ENCODE results near the gene SLC7A1. TPM values are rescaled to one million over a fixed set of nuclear protein-coding genes. Genes with fewer than 3 reads are reported as not detected.

The SLC7A1 gene
- total RNA-seq, 2 experiments from 2014 or later = 90.3 to 92.1 TPM

DNA sequence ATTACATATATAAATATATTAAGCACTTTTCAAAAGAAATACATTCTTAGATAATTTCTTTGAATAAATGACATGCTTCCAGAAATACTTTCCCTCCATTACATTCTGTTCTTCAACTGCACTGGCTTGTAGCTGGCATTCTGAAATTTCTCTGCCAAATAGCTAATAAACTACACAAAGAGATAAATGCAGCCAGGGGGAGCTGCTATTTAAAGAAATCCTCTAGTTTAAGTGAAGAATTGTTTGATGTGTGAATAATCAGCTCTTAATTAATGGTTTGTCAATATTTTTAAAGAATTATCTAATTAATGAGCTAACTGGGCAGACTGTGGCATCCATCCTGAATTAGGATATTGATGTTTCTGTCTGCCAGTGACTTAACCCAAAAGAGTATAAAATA lies 30.7 kb downstream of the SLC7A1 start:
- CTCF ChIA-PET = interaction anchor here (1.3 kb wide), 1 partner anchor 14 kb away, joined by 4 read pairs; no protein-coding TSS in a partner anchor
- no peaks in the 10 kb centered on the region for H3K27me3 Mint-ChIP-seq

DNA sequence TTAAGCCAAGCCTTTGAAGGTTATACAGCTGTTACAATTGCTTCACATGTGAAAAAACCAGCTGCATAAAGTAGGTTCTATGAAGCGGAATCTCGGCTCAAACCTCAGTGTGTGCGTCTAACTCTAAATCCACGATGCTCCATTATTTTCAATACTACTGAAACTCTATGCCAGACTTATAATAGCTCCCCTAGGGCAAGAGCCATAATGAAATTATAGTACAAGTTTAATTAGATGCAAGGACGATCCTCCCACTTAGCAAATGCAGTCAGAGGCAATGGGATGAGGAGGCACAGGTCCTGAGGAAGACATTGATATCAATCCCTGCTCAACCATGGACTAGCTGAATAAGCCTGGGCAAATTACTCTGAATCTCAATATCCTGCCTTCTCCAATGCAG lies 31.1 kb downstream of the SLC7A1 start:
- Mint-ChIP-seq H3K4me3 (no peak overlapping the region), H3K27me3 (no peaks in the 10 kb centered on the region), H3K27ac (no peak overlapping the region), H3K9me3 (no peaks in the 10 kb centered on the region), H3K36me3 (ENCODE audit: low read depth) (no peaks in the 10 kb centered on the region), H3K4me1 (peaks cover 20% of the 10 kb centered on the region)
- DNase-seq = no peak
- ChIA-PET POLR2A (interaction anchor here (1.2 kb wide), 1 partner anchor 32 kb away, joined by 6 read pairs; no protein-coding TSS in a partner anchor), CTCF (interaction anchor here (1.3 kb wide), 1 partner anchor 13 kb away, joined by 4 read pairs; no protein-coding TSS in a partner anchor)

More for the DNA sequence above, 30.7 kb downstream of the SLC7A1 start:
- H3K9me3 Mint-ChIP-seq = no peaks in the 10 kb centered on the region
- H3K36me3 Mint-ChIP-seq (ENCODE audit: low read depth) = no peaks in the 10 kb centered on the region
- H3K27ac Mint-ChIP-seq = no peak overlapping the region
- H3K4me1 Mint-ChIP-seq = peaks cover 21% of the 10 kb centered on the region
- POLR2A ChIA-PET = interaction anchor here (1.2 kb wide), 1 partner anchor 32 kb away, joined by 6 read pairs; no protein-coding TSS in a partner anchor
- no peak overlapping the region for H3K4me3 Mint-ChIP-seq
- no peak for DNase-seq

DNA sequence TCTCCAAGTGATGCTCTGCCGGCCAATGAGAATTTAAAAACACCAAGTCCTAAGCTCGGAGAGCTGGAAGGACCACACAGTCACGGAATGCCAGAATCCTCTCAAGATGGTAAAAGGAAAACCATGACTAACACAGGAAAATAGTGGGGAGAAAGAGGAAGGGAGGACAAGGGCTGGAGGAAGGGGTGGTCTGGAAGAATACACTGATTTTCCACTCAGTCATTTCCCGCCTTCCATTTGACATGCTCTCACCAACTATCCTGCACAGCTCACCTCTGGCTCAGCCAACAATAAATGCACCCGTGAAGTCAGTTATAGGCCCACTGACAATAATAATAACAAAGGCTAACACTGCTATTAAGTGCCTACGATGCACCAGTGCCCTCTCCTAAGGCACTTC lies 31.5 kb downstream of the SLC7A1 start:
- no peaks in the 10 kb centered on the region for H3K9me3 Mint-ChIP-seq
- H3K27me3 Mint-ChIP-seq = no peaks in the 10 kb centered on the region
- H3K4me3 Mint-ChIP-seq = no peak overlapping the region
- POLR2A ChIA-PET = interaction anchor here (1.2 kb wide), 2 partner anchors 32 to 391 kb away, joined by 3 to 6 read pairs; no protein-coding TSS in a partner anchor
- H3K27ac Mint-ChIP-seq = no peak overlapping the region
- CTCF ChIA-PET = interaction anchor here (1.3 kb wide), 1 partner anchor 13 kb away, joined by 4 read pairs; no protein-coding TSS in a partner anchor
- H3K4me1 Mint-ChIP-seq = peaks cover 18% of the 10 kb centered on the region
- H3K36me3 Mint-ChIP-seq (ENCODE audit: low read depth) = no peaks in the 10 kb centered on the region
- no peak for DNase-seq

DNA sequence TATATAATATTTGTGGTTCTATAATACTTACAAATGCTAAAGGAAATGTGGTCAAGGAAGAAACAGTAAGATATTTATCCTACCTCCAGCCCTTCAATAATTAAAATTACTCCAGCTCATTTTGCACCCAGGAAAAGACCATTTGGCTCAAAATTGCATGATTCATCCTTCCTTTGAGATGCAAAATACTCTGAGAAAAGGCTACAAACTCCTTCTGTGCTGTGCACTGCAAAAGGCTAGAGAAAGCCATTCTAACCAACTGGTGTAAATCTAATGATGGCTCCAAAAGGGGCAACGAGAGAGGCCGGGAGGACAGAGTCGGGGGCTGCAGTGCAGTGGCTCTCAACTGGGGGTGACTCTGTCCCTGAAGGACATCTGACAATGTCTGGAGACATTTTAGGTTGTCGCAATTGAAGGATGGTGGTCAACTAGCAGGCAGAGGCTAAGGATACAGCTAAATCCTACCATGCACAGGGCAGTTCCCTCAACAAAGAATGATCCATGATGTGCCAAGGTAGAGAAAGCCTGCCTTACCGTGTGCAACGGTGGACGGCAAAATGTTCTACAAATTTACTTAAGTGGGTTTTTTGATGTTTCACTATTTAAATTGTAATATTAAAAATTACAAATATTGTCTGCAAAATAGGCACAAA lies 32.6 kb downstream of the SLC7A1 start:
- POLR2A ChIA-PET = interaction anchor here (1.2 kb wide), 1 partner anchor 392 kb away, joined by 3 read pairs; no protein-coding TSS in a partner anchor
- H3K36me3 Mint-ChIP-seq (ENCODE audit: low read depth) = no peaks in the 10 kb centered on the region
- no peak overlapping the region for H3K4me3 Mint-ChIP-seq
- DNase-seq = no peak
- no peak overlapping the region for H3K27ac Mint-ChIP-seq
- peaks cover 14% of the 10 kb centered on the region for H3K4me1 Mint-ChIP-seq
- H3K9me3 Mint-ChIP-seq = no peaks in the 10 kb centered on the region
- CTCF ChIA-PET = no interaction called here
- no peaks in the 10 kb centered on the region for H3K27me3 Mint-ChIP-seq

DNA sequence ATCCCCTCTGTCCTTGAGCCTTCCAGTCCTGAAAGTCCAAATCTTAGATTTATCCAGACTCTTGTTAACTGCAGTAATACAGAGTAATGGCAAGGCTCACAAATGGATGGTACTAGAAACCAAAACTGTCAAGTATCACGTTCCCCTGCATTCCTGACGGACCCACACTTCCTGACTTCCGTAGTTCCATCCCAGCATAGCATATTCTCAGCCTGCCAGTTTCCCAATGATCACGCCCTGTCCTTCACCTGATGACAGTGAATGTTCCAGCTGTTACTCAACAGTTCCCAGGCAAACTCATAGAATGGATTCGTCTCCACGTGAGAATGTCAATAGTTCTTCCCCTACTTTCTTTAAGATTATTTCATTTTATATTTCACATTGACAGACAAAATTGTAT lies 33.6 kb downstream of the SLC7A1 start:
- peaks cover 16% of the 10 kb centered on the region for H3K4me1 Mint-ChIP-seq
- no peak overlapping the region for H3K4me3 Mint-ChIP-seq
- H3K36me3 Mint-ChIP-seq (ENCODE audit: low read depth) = no peaks in the 10 kb centered on the region
- no peaks in the 10 kb centered on the region for H3K27me3 Mint-ChIP-seq
- H3K9me3 Mint-ChIP-seq = no peaks in the 10 kb centered on the region
- no peak overlapping the region for H3K27ac Mint-ChIP-seq
- ChIA-PET CTCF (no interaction called here), POLR2A (no interaction called here)
- no peak for DNase-seq

DNA sequence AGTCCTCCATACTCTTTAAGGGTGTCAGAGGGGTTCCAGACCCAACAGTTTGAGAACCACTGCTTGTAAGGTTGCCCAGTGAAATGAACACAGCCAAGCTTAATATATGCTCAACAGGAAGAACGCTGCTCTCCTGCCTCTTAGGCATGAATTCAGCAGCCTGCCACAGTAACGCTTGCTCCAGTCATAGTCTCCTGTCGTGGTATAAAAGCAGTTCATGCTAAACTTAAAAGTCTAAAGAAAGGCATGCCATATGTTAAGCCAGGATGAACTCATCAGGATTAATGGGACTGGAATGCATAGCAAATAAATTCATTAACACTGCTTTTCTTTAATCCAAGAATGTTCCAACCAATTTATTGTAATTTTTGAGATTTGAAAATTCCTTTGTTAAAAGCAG lies 38.7 kb downstream of the SLC7A1 start:
- H3K36me3 Mint-ChIP-seq (ENCODE audit: low read depth) = peaks cover 21% of the 10 kb centered on the region
- ChIA-PET POLR2A (interaction anchor here (1.5 kb wide), 1 partner anchor 38 kb away, joined by 4 read pairs; no protein-coding TSS in a partner anchor), CTCF (no interaction called here)
- no peaks in the 10 kb centered on the region for H3K9me3 Mint-ChIP-seq
- no peak overlapping the region for H3K27ac Mint-ChIP-seq
- H3K4me1 Mint-ChIP-seq = peaks cover 2% of the 10 kb centered on the region
- no peak for DNase-seq
- H3K27me3 Mint-ChIP-seq = no peaks in the 10 kb centered on the region
- no peak overlapping the region for H3K4me3 Mint-ChIP-seq

DNA sequence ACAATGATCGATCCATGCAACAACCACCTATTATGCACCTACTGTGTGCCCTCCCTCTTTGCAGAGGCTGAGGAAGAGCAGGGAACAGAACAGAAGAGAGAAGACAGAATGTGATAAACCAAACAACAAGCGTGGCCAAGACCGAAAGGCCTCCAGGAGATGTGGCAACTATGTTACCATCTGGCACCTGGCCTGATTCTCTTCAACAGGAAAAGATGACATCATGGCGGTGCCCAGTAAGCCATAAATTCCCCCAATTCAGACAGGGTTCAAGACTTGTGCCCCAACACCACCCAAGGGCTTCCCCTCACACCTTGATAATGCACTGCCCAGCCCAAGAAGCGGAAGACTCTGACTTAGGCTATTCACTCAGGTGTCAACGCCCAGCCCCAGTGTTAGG lies 44.3 kb downstream of the SLC7A1 start:
- ChIA-PET CTCF (interaction anchor here (1.0 kb wide), 1 partner anchor 14 kb away, joined by 4 read pairs; no protein-coding TSS in a partner anchor), POLR2A (no interaction called here)
- peaks cover 52% of the 10 kb centered on the region for H3K36me3 Mint-ChIP-seq (ENCODE audit: low read depth)

DNA sequence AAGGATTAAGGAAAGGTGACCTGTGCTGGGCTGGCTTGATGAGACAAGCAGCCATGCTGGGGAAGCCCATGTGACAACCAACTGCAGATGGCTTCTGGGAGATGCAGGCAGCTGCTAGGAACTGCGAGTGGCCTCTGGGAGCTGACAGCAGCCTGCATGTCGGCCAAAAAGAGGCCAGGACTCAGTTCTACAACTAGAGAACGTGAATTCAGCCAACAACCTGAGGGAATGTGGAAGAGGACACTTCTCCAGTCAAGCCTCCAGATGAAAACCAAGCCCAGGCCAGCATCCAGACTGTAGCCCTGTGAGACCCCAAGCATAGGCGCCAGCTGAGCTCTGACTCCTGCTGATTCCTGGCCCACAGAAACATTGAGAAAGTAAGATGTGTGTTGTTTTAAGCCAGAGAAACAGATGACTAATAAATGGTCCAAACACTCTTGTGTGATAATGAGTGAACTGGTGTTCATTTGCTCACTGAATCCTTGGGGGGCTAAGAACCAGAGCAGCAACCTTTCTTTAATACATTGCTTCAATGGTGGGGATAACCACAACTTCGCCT lies 45.0 kb downstream of the SLC7A1 start:
- CTCF ChIA-PET = interaction anchor here (1.0 kb wide), 1 partner anchor 14 kb away, joined by 4 read pairs; no protein-coding TSS in a partner anchor

More for the DNA sequence above, 44.3 kb downstream of the SLC7A1 start:
- H3K4me1 Mint-ChIP-seq = no peaks in the 10 kb centered on the region
- no peaks in the 10 kb centered on the region for H3K27me3 Mint-ChIP-seq
- H3K4me3 Mint-ChIP-seq = no peak overlapping the region
- no peak overlapping the region for H3K27ac Mint-ChIP-seq
- H3K9me3 Mint-ChIP-seq = no peaks in the 10 kb centered on the region
- DNase-seq = no peak

DNA sequence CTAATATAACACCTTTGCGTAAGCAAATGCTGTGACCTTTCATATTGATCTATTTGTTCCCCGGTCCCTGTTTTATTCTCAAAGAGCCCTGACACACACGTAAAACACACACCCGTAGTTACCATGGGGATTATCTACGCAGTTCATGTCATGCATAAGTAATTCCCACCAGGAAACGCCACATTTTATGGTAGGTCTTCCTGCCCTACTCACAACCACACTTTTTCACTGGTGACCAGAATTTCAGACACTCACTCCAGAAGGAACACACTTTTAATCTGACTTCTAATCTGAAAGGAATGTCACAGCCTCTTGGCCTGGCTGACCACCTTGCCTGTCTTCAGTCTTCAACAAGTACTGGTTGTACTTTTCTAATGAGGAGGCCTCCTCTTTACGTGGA lies 46.8 kb downstream of the SLC7A1 start:
- no peak for DNase-seq
- POLR2A ChIA-PET = no interaction called here
- no peaks in the 10 kb centered on the region for H3K9me3 Mint-ChIP-seq
- peaks cover 55% of the 10 kb centered on the region for H3K36me3 Mint-ChIP-seq (ENCODE audit: low read depth)
- H3K27me3 Mint-ChIP-seq = no peaks in the 10 kb centered on the region
- CTCF ChIA-PET = no interaction called here
- H3K27ac Mint-ChIP-seq = no peak overlapping the region
- H3K4me3 Mint-ChIP-seq = no peak overlapping the region
- peaks cover 13% of the 10 kb centered on the region for H3K4me1 Mint-ChIP-seq

More for the DNA sequence above, 45.0 kb downstream of the SLC7A1 start:
- no peak for DNase-seq
- H3K27ac Mint-ChIP-seq = no peak overlapping the region
- peaks cover 3% of the 10 kb centered on the region for H3K4me1 Mint-ChIP-seq
- H3K27me3 Mint-ChIP-seq = no peaks in the 10 kb centered on the region
- H3K36me3 Mint-ChIP-seq (ENCODE audit: low read depth) = peaks cover 53% of the 10 kb centered on the region
- no peaks in the 10 kb centered on the region for H3K9me3 Mint-ChIP-seq
- H3K4me3 Mint-ChIP-seq = no peak overlapping the region
- POLR2A ChIA-PET = no interaction called here

DNA sequence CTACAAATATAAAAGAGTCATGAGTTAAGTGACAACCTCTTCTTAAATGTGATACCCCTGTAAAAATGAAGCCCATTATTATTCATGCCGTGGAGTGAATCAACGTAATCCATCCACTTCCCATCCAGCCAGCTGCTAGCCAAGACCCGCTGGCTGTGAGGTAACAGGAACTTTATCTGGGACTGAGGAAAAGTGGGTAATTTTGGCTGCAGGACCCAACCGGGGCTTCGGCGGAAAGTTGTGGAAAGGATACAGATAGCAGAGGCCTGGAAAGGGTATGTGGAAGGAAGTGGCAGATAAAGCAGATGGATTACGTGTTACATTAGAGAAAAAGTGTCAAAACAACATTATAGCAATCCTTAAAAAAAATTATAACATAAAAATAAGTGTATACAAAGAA lies 48.3 kb downstream of the SLC7A1 start:
- H3K4me1 Mint-ChIP-seq = peaks cover 26% of the 10 kb centered on the region
- peaks cover 40% of the 10 kb centered on the region for H3K36me3 Mint-ChIP-seq (ENCODE audit: low read depth)
- H3K9me3 Mint-ChIP-seq = no peaks in the 10 kb centered on the region
- POLR2A ChIA-PET = no interaction called here
- DNase-seq = no peak
- no peak overlapping the region for H3K27ac Mint-ChIP-seq
- H3K4me3 Mint-ChIP-seq = no peak overlapping the region
- H3K27me3 Mint-ChIP-seq = no peaks in the 10 kb centered on the region
- CTCF ChIA-PET = no interaction called here

DNA sequence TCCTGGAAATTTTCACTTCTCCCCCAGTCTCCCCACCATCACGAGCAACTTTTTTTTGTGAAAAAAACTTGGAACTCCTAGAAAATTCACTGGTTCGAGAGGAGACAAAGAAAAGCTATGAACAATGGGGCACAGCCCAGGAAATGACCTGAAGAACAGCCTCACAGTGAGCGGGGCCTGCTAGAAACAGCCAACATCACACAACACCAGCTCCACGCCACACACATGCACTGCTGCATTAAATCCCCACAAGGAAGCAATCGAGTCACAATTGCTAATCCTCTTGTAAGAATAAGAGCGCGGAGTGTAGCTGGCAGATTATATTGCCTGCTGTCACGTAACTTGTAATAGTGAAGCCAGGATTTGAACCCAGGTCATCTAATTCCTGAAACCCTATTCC lies 48.8 kb downstream of the SLC7A1 start:
- ChIA-PET POLR2A (no interaction called here), CTCF (no interaction called here)
- H3K36me3 Mint-ChIP-seq (ENCODE audit: low read depth) = peaks cover 35% of the 10 kb centered on the region
- H3K27me3 Mint-ChIP-seq = no peaks in the 10 kb centered on the region
- no peak overlapping the region for H3K27ac Mint-ChIP-seq
- H3K4me1 Mint-ChIP-seq = peaks cover 26% of the 10 kb centered on the region
- H3K9me3 Mint-ChIP-seq = no peaks in the 10 kb centered on the region
- DNase-seq = no peak
- no peak overlapping the region for H3K4me3 Mint-ChIP-seq

DNA sequence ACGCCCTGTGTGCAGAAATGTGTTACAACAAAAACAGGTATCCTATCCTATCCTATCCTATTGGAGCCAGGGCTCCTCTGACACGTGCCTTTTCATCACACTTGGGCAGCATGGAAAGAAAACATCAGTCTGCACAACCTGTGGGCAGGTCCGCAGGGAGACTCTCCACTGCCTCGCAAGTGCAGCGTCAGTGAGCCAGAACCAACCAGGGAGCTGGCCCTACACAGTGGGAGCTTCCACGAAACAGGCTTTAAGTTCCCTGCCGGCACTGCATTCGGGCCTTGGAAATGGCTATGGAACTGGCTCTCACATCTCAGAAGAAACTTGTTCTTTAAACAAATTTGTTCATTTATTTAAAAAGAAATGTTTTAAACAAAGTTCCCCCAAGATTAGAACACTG lies 49.5 kb downstream of the SLC7A1 start:
- H3K27ac Mint-ChIP-seq = no peak overlapping the region

DNA sequence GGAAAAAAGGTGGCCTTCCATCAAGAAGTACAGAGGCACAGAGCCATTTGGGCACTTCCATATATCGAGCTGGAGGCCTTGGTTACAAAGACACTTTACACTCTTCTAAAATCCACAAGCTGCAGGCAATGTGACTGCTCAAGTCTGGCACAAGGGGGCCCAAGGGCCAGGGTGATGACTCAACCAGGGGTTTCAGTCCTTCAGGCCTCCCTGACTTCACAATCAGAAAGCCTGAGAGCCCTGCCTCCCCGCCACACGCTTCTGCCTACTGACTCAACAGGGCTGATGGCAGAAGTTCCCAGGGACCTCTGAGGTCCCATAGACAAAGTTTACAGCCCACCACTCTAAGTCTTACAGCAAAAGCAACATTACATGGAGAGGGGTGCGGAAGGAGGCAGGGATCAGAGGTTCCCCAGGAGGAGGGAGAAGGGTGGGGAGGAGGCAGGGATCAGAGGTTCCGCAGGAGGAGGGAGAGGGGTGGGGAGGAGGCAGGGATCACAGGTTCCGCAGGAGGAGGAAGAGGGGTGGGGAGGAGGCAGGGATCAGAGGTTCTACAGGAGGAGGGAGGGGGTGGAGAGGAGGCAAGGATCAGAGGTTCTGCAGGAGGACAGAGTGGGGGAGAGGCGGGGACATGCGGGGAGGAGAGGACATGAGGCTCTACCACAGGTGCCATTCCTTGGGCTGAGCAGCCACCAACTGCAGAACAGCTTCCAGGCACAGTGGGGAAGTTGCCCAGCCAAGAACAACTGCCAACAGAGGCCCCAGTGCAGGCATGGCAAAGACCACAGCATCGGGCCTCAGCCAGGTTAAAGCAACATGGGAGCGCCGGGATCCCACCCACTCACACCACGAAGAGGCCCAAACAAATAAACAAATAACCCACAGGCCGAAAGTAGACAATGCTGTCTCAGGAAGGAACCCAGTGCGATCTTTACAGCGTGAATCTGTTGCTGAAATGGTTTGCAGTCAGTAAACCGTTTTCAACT lies 52.0 kb downstream of the SLC7A1 start:
- CTCF ChIA-PET = no interaction called here
- Mint-ChIP-seq H3K4me3 (no peak overlapping the region), H3K27me3 (no peaks in the 10 kb centered on the region), H3K36me3 (ENCODE audit: low read depth) (peaks cover 17% of the 10 kb centered on the region), H3K27ac (no peak overlapping the region), H3K4me1 (peaks cover 41% of the 10 kb centered on the region), H3K9me3 (no peaks in the 10 kb centered on the region)
- peak; percentile 32 for DNase-seq
- POLR2A ChIA-PET = no interaction called here

More for the DNA sequence above, 49.5 kb downstream of the SLC7A1 start:
- H3K4me3 Mint-ChIP-seq = no peak overlapping the region
- peaks cover 32% of the 10 kb centered on the region for H3K4me1 Mint-ChIP-seq
- no peaks in the 10 kb centered on the region for H3K27me3 Mint-ChIP-seq
- ChIA-PET CTCF (no interaction called here), POLR2A (no interaction called here)
- no peak for DNase-seq
- no peaks in the 10 kb centered on the region for H3K9me3 Mint-ChIP-seq
- peaks cover 32% of the 10 kb centered on the region for H3K36me3 Mint-ChIP-seq (ENCODE audit: low read depth)

Data from activated CD4-positive, alpha-beta memory T cell treated with anti-CD3 and anti-CD28 coated beads, Interleukin-2, amount 10 ng/mL, durations not matched to agents 7 days and 5 days (primary cell).